Mesenchymal stem cell (in vitro differentiated cells and primary cell): Measurements from ENCODE around the gene TMEM123.
"Not testable (repeated sequence)": the region's sequence is repeated elsewhere in the genome, so short reads cannot be mapped to it uniquely, and the experiment has no call there.

Experiments used
- DNase-seq: peaks from one replicate; pipeline ENCODE4 v3.0.0-alpha.2; 2013
- H2AFZ ChIP-seq: one replicate; pipeline ENCODE4 v1.6.1; 2013; ENCODE audit warnings: low read depth, mild to moderate bottlenecking, control low read depth, inconsistent platforms, low read length, moderate library complexity
- H2AK5ac ChIP-seq: 2 replicates; pipeline ENCODE4 v1.6.1; 2013; ENCODE audit warnings: low read length, moderate library complexity, mild to moderate bottlenecking, inconsistent platforms; ENCODE audit not compliant: severe bottlenecking
- H2BK120ac ChIP-seq: one replicate; pipeline ENCODE4 v1.6.1; 2013; ENCODE audit warnings: low read depth, mild to moderate bottlenecking, inconsistent platforms, low read length, moderate library complexity
- H2BK12ac ChIP-seq, 2 experiments: one replicate each; pipeline ENCODE4 v1.6.1; 2013; ENCODE audit warnings: inconsistent platforms in 2 of 2, low read length in 2 of 2, mild to moderate bottlenecking in 2 of 2, moderate library complexity in 2 of 2, control low read depth in 1 of 2
- H2BK15ac ChIP-seq: one replicate; pipeline ENCODE4 v1.6.1; 2013; ENCODE audit warnings: mild to moderate bottlenecking, low read depth, inconsistent platforms; ENCODE audit not compliant: poor library complexity, severe bottlenecking
- H2BK5ac ChIP-seq: 2 replicates; pipeline ENCODE4 v1.6.1; 2013; ENCODE audit warnings: low read depth, mild to moderate bottlenecking, low read length, control low read depth, inconsistent platforms; ENCODE audit not compliant: poor library complexity, severe bottlenecking
- H3K14ac ChIP-seq, 2 experiments: one replicate each; pipeline ENCODE4 v1.6.1; 2013; ENCODE audit warnings: inconsistent platforms in 2 of 2, low read length in 2 of 2, control low read depth in 1 of 2, mild to moderate bottlenecking in 1 of 2, moderate library complexity in 1 of 2
- H3K18ac ChIP-seq, 2 experiments: one replicate each; pipeline ENCODE4 v1.6.1; 2013; ENCODE audit warnings: inconsistent platforms in 2 of 2, low read length in 2 of 2, control low read depth in 1 of 2, low read depth in 1 of 2, mild to moderate bottlenecking in 1 of 2
- H3K23ac ChIP-seq, 2 experiments: one replicate each; pipeline ENCODE4 v1.6.1; 2013; ENCODE audit warnings: inconsistent platforms in 2 of 2, low read length in 2 of 2, mild to moderate bottlenecking in 2 of 2, moderate library complexity in 2 of 2, control low read depth in 1 of 2
- H3K27ac ChIP-seq: 2 replicates; pipeline ENCODE4 v1.5.1; 2013; ENCODE audit warnings: mild to moderate bottlenecking, moderate library complexity, low read length, control low read depth, inconsistent platforms; ENCODE audit not compliant: poor library complexity, severe bottlenecking
- H3K27me3 ChIP-seq, 2 experiments: 2 replicates each; pipeline versions ENCODE4 v1.6.1 to v1.7.0; 2013; ENCODE audit warnings: low read length in 2 of 2, mild to moderate bottlenecking in 2 of 2, moderate library complexity in 2 of 2, control low read depth in 1 of 2, inconsistent platforms in 1 of 2; ENCODE audit not compliant: control insufficient read depth in 1 of 2, insufficient read depth in 1 of 2
- H3K36me3 ChIP-seq, 2 experiments: 2 replicates each; pipeline versions ENCODE4 v1.6.1 to v1.7.0; 2013; ENCODE audit warnings: low read length in 2 of 2, control low read depth in 1 of 2, inconsistent platforms in 1 of 2, low read depth in 1 of 2, mild to moderate bottlenecking in 1 of 2; ENCODE audit not compliant: insufficient read depth in 2 of 2, control insufficient read depth in 1 of 2
- H3K4ac ChIP-seq, 2 experiments: one replicate each; pipeline ENCODE4 v1.6.1; 2013; ENCODE audit warnings: inconsistent platforms in 2 of 2, low read length in 2 of 2, mild to moderate bottlenecking in 2 of 2, moderate library complexity in 2 of 2, control low read depth in 1 of 2, low read depth in 1 of 2
- H3K4me1 ChIP-seq: 2 replicates; pipeline ENCODE4 v1.6.1; 2013; ENCODE audit warnings: low read depth, low read length, control low read depth; ENCODE audit not compliant: control insufficient read depth, insufficient read depth
- H3K4me2 ChIP-seq: 2 replicates; pipeline ENCODE4 v1.6.1; 2013; ENCODE audit warnings: low read length, mild to moderate bottlenecking, inconsistent platforms; ENCODE audit not compliant: poor library complexity, severe bottlenecking
- H3K4me3 ChIP-seq, 2 experiments: 2 replicates each; pipeline versions ENCODE4 v1.5.1 to v1.7.0; 2013; ENCODE audit warnings: low read length in 2 of 2, mild to moderate bottlenecking in 2 of 2, control low read depth in 1 of 2, low read depth in 1 of 2; ENCODE audit not compliant: insufficient read depth in 1 of 2
- H3K79me1 ChIP-seq: replicated peaks from 2 replicates; pipeline ENCODE4 v1.6.1; 2013; ENCODE audit warnings: mild to moderate bottlenecking, control low read depth, low read length, inconsistent platforms; ENCODE audit not compliant: poor library complexity, severe bottlenecking
- H3K9ac ChIP-seq: 2 replicates; pipeline ENCODE4 v1.7.0; 2013; ENCODE audit warnings: mild to moderate bottlenecking, low read length, moderate library complexity
- H3K9me3 ChIP-seq: 2 replicates; pipeline ENCODE4 v1.7.0; 2013; ENCODE audit warnings: mild to moderate bottlenecking, low read length; ENCODE audit not compliant: control insufficient read depth
- H4K8ac ChIP-seq: one replicate; pipeline ENCODE4 v1.6.1; 2013; ENCODE audit warnings: inconsistent platforms, mild to moderate bottlenecking, low read length, moderate library complexity
- H4K91ac ChIP-seq: one replicate; pipeline ENCODE4 v1.6.1; 2013; ENCODE audit warnings: mild to moderate bottlenecking, low read length, inconsistent platforms
- WGBS: methylation state at CpG from one replicate; pipeline ENCODE4 v1.1.7; 2013; ENCODE audit warnings: mixed read lengths; 5-methylcytosine and 5-hydroxymethylcytosine counted together

TMEM123 gene

DNA sequence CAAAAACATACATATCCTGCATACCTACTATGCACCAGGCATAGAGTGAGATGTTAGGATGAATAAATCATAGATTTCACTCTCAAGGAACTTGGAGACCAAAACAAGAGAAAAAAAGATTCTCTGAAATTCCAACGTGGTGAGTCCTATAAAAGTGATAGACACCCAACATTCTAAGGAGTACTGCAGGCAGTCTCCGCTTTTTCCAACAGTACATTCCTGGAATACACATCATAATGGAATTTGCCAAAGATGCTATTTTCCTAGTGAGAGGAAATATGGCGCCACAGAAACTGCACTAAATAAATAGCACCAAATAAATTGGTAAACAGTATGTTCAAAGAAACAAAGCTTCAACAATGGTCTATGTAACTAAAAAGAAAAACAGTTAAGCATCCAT is 6.0 kb downstream of the TMEM123 start:
- Histone ChIP-seq H2BK15ac (no peak overlapping the region), H3K23ac (no peak overlapping the region), H3K79me1 (peaks cover 4% of the 10 kb centered on the region), H2AK5ac (no peak overlapping the region), H2BK12ac (no peak overlapping the region), H2AFZ (no peak overlapping the region), H3K18ac (no peak overlapping the region), H3K9me3 (no peaks in the 10 kb centered on the region), H3K4ac (no peak overlapping the region), H3K4me1 (peaks cover 2% of the 10 kb centered on the region), H3K27me3 (no peaks in the 10 kb centered on the region), H4K8ac (no peak overlapping the region), H3K36me3 (peaks cover 0 to 6% of the 10 kb centered on the region in 2 experiments), H3K14ac (no peak overlapping the region), H2BK5ac (no peak overlapping the region), H3K9ac (no peak overlapping the region), H3K27ac (peak overlapping the region; percentile 92), H3K4me2 (no peak overlapping the region), H2BK120ac (no peak overlapping the region), H3K4me3 (no peak overlapping the region), H4K91ac (no peak overlapping the region)
- peak; percentile 74 for DNase-seq
- 0% methylated on average over 1 of the region's 3 CpGs for WGBS

DNA sequence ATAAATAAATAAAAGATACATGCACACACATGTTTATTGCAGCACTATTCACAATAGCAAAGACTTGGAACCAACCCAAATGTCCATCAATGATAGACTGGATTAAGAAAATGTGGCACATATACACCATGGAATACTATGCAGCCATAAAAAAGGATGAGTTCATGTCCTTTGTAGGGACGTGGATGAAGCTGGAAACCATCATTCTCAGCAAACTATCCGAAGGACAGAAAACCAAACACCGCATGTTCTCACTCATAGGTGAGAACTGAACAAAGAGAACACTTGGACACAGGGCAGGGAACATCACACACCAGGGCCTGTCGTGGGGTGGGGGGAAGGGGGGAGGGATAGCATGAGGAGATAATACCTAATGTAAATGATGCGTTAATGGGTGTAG is 7.9 kb downstream of the TMEM123 start:
- H3K4me1 ChIP-seq, H3K18ac ChIP-seq, DNase-seq, H2BK12ac ChIP-seq, H3K14ac ChIP-seq, H3K23ac ChIP-seq, H2AFZ ChIP-seq, H3K4me3 ChIP-seq, H4K91ac ChIP-seq, H2AK5ac ChIP-seq, H3K4ac ChIP-seq, H2BK120ac ChIP-seq, H3K4me2 ChIP-seq, H3K36me3 ChIP-seq, H3K9me3 ChIP-seq, H2BK15ac ChIP-seq, H4K8ac ChIP-seq, H3K79me1 ChIP-seq, H3K27me3 ChIP-seq, H3K9ac ChIP-seq, H2BK5ac ChIP-seq, H3K27ac ChIP-seq: not testable (repeated sequence)
- WGBS, result 98% methylated on average over 5 of the region's 5 CpGs

DNA sequence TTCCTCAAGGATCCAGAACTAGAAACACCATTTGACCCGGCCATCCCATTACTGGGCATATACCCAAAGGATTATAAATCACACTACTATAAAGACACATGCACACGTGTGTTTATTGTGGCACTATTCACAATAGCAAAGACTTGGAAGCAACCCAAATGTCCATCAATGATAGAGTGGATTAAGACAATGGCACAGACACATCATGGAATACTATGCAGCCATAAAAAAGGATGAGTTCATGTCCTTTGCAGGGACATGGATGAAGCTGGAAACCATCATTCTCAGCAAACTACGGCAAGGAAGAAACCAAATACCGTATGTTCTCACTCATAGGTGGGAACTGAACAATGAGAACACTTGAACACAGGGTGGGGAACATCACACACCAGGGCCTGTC is 8.4 kb downstream of the TMEM123 start:
- not testable (repeated sequence) for H2BK12ac ChIP-seq, H3K79me1 ChIP-seq, H2AFZ ChIP-seq, H2BK5ac ChIP-seq, DNase-seq, H3K4ac ChIP-seq, H4K91ac ChIP-seq, H3K18ac ChIP-seq, H4K8ac ChIP-seq, H3K14ac ChIP-seq, H3K23ac ChIP-seq, H3K27ac ChIP-seq, H2AK5ac ChIP-seq, H3K9ac ChIP-seq, H3K36me3 ChIP-seq, H3K27me3 ChIP-seq, H3K4me2 ChIP-seq, H3K4me3 ChIP-seq, H2BK15ac ChIP-seq, H2BK120ac ChIP-seq, H3K9me3 ChIP-seq, H3K4me1 ChIP-seq
- whole genome bisulfite sequencing, result 100% methylated on average over 4 of the region's 4 CpGs

DNA sequence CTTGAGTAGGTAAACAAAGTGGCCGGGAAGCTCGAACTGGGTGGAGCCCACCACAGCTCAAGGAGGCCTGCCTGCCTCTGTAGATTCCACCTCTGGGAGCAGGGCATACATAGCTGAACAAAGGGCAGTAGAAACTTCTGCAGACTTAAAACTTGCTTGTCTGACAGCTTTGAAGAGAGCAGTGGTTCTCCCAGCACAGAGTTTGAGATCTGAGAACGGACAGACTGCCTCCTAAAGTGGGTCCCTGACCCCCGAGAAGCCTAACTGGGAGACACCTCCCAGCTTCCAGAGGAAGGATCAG is 13.6 kb downstream of the TMEM123 start:
- not testable (repeated sequence) for H3K9ac ChIP-seq, H3K4ac ChIP-seq, H3K27ac ChIP-seq, H3K36me3 ChIP-seq, H2BK5ac ChIP-seq, H2BK12ac ChIP-seq, DNase-seq, H3K4me1 ChIP-seq, H4K91ac ChIP-seq, H3K4me2 ChIP-seq, H3K14ac ChIP-seq, H3K27me3 ChIP-seq, H4K8ac ChIP-seq, H3K18ac ChIP-seq, H3K23ac ChIP-seq, H2BK15ac ChIP-seq, H3K9me3 ChIP-seq, H3K4me3 ChIP-seq, H2AFZ ChIP-seq, H2AK5ac ChIP-seq, H2BK120ac ChIP-seq
- WGBS, result 50% methylated on average over 4 of the region's 4 CpGs
- peaks cover 12% of the 10 kb centered on the region for H3K79me1 ChIP-seq
